Measurements from ENCODE around the gene CIB2.

CIB2 gene

DNA sequence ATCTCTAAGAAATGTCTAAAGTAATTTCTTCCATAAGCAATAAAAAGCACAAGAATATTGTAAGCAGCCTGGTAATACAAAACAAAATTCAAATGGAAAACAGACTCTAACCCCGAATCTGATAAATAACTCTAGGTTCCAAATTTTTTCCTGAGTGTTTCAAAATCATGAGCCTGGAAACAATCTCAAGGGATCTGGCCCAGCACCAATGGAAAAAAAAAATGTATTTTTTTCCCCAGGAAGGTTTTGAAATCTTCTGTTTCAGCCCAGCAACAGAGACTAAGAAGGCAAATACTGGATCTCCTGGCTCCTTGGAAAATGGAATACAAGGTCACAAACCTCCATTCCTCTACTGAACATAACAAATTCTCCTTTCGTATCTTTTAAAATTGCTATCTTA, 66.7 kb downstream of the CIB2 start:
- DNase-seq = no peak

DNA sequence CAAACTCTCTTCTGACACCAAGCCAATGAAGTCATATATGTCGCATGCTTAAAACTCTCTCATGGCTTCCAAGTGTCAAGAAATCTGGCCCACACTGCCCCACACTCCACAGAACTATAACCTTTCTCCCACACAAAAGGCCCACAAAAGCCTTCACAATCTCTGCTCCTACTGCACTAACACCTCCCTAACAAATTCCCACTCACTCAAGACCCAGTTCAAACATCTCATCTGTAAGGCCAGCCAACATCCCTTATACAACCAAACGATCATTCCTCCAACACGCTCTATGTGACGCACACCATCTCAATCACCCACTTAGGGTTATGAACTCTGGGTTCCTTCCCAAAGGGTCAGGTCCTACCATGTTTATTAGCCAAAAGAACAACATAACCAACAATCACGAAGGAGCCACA, 67.3 kb downstream of the CIB2 start:
- no peak for DNase-seq

DNA sequence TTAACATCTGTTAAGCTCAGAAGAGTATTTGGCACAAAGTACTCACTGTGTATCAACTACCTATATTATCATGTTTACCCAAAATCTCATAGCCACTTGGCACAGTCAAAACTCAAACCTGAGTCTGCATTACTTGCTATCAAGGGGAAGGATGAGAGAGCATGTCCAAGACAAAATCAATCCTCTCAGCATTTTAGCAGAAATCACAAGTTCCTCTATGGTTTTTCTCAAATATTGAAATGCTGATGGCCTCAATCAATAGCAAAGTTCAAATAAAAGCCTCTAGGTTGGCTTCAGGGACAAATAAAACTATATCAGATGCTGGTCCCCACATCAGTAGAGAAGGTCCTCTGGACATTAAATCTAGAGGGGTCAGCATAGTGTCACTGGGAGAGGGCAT, 68.0 kb downstream of the CIB2 start:
- DNase-seq = no peak

DNA sequence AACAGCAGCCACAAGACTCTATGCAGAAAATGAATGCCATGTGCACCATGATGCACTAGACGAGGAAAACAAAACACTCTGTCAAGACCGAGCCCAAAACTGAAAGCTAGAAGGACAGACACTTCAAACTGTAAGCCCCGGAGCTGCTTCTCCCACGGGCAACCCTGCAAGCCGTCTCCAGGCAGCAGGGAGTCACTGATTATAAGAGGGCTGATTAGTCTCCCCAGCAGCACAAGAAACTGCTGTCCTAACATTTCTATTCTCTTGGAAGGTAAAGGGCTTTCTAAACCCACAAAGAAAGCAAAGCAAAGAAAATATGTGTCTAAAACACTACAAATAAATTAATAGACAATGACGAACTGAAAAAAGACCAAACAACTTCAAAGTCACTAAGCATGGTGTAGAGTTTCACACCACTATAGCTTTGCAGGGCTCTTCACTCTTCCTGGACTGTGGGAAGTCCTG, 69.2 kb downstream of the CIB2 start:
- peak; percentile 49 for DNase-seq

DNA sequence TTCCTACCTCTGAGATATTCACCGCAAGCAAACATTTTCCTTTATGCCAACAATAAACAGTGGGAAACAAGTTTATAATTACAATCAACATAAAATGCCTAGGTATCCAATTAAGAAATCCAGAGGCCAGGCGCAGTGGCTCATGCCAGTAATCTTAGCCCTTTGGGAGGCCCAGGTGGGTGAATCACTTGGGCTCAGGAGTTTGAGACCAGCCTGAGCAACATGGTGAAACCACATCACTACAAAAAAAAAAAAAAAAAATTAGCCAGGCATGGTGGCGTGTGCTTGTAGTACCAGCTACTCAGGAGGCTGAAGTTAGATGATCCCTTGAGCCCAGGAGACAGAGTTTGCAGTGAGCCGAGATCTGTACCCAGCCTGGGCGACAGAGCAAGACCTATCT, 71.0 kb downstream of the CIB2 start:
- no peak for DNase-seq

DNA sequence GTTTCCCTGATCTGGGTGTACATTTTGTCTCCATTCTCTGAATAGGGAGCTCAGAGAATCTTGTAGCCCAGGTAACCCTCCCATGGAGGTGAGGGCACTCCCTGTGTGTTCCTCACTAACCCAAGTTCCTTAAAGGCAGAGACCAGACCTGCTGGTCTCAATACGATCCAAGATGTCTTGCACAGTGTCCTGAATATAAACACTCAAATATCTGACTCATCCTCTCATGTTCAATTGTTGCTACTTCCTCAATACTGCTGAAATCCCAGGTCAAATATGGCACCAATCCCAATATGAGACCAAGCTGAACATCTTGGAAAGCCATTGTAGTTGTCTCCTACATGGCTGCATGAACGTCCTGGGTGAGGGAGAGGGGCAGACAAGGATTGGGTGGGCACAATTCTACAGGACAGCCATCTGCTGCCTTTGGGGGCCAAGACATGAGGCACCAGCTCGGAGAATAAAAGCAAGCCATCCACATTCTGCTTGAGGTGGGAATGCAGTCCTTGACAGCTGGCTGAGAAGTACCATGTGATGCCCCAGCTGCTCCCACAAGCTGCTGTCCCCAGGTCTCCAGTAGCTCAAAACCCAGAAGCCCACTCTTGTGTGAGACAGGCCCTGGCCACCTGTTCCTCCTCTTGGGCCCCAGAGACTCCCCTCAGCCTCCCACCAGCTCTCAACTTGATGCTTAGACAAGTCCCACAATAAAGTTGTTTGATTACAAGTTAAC, 72.0 kb downstream of the CIB2 start:
- no peak for DNase-seq

DNA sequence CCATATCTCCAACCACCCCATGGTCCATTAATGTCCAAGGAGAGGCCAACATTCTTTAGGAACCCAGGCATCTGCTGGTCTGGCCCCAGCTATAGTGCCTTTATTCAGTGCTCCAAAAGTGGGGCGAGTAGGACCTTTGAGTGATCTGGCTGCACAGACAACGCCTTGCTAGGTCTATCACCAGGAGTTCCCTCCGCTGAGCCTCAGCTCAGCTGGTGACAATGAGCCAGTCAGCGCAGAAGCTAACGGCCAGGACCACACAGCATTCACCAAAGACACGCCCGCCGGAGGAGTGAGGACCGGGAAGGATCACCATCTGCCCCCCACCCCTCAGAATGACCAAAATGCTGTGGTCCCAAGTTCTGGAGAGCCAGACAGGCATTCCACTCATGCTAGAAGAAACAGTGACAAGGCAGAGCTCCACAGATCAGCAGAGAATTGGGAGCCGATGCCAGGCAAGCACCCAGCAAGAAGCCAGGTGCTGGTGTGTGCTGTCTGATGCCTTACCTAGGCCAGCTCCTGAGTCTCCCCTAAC, 72.8 kb downstream of the CIB2 start:
- no peak for DNase-seq

DNA sequence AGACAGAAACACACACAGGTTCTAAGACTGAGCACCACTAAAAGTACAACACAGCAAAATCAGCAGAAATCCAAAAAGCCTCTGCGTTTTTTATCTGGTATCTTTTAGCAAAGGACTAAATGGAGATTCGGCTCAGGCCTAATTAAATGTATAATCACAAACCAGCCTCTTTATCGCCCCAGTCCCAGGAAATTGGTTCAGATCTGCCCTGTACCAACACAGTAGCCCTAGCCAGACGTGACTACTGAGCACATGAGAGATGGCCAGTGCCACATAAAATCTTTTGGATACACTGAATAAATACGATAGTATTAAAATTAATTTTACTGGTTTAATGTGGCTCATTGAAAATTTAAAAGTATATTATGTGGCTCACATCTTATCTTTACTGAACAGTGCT, 73.4 kb downstream of the CIB2 start:
- no peak for DNase-seq

DNA sequence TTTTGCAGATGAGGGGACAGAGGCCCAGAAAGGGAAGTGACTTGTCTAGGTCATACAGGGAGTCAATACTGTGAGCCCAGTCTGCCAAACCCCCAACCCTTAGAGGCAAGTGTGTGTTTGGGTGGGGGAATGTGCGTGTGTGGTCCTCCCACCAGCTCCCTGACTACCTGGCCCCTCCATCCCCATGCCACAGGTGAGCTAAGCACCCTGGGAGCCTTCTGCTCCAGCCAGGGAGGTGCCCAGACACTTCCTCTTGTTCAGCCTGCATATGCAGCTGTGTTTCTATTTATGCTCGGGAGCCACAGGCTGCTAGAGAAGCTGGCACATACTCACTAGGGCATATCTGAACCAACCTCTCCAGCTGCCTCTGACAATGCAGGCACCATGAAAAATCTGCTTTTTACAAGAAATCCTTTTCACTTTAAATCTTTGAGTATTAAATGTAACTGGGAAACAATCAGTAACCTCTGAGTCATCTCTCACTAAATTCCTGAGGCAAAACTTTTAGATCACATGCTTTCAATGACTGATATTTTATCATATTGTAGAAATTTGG, 74.5 kb downstream of the CIB2 start:
- no peak for DNase-seq

DNA sequence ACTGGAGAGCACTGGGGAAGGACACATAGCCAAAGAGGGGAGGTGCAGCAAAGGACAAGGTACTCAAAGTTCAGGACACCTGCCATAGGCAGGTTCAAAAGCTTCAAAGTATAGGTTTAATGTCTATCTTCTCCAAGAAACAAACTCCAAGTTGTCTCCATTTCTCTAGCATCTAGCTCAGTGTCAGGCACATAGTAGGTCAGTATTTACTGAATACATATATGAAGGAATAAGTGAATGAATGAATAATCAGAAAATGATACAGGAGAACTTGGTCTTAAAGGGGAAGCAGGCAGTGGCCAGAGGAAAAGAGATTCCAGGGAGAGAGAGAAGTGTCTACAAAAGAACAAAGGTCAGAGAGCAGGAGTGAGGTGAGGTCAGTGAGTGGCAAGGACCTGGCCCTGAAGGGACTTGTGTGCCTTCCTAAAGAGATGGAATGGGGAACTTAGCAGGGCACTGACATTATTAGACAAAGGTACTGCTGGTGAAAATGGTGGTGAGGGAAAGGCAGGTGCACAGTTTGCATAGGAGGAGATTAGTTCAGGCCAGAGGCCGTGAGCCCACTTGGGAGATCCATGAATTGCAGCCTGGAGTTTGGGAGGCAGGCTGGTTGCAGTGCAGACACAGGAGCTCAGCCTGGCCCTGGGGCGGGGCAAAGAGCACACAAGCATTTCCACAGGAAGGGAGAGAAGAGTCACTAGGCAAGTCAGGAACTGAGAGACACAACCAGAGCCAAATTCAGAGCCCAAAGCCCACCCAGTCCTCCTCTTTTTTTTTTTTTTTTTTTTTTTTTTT, 75.1 kb downstream of the CIB2 start:
- no peak for DNase-seq

DNA sequence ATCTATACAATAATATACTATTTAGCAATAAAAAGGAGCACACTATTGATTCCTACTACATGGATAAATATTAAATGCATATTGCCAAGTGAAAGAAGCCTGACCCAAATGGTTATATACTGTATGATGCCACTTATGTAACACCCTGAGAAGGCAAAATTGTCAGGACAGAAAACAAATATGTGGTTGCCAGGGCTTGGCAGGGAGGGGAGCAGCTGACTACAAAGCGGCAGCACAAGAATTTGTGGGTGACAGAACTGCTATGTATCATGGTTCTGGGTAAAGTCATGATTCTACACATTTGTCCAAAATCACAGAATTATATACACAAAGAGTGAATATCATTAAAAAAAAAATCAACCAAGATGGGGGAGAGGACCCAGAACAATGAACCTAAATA, 76.3 kb downstream of the CIB2 start:
- no peak for DNase-seq

Measured in stimulated activated CD4-positive, alpha-beta T cell treated with anti-CD3 and anti-CD28 coated beads, Interleukin-4, amount 100 ng/mL, for 1 hour (primary cell).